Mucosa of rectum (tissue), 2 donors: Measurements from ENCODE around the gene PCYOX1L.
A peak's percentile ranks its signal among the peaks of the same experiment; 100 is the strongest.

Experiments used
- H3K27ac ChIP-seq, 2 donors: one replicate each; pipeline ENCODE4 v1.7.0; 2013; ENCODE audit warnings: inconsistent platforms in 2 of 2, low read depth in 2 of 2, low read length in 2 of 2
- H3K27me3 ChIP-seq, 2 donors: one replicate each; pipeline ENCODE4 v1.7.0; 2013; ENCODE audit warnings: low read length in 2 of 2; ENCODE audit not compliant: control insufficient read depth in 2 of 2, insufficient read depth in 2 of 2
- H3K36me3 ChIP-seq, 2 donors: one replicate each; pipeline ENCODE4 v1.7.0; 2013; ENCODE audit warnings: low read length in 2 of 2; ENCODE audit not compliant: control insufficient read depth in 2 of 2, insufficient read depth in 2 of 2
- H3K4me1 ChIP-seq, 2 donors: one replicate each; pipeline ENCODE4 v1.7.0; 2013; ENCODE audit warnings: low read length in 2 of 2, mild to moderate bottlenecking in 1 of 2; ENCODE audit not compliant: control insufficient read depth in 2 of 2, insufficient read depth in 2 of 2
- H3K4me3 ChIP-seq, 2 donors: one replicate each; pipeline ENCODE4 v1.7.0; 2013; ENCODE audit warnings: low read length in 2 of 2
- H3K9ac ChIP-seq, 2 donors: one replicate each; pipeline ENCODE4 v1.7.0; 2013; ENCODE audit warnings: low read length in 2 of 2, low read depth in 1 of 2, mild to moderate bottlenecking in 1 of 2
- H3K9me3 ChIP-seq, 2 donors: one replicate each; pipeline ENCODE4 v1.7.0; 2013; ENCODE audit warnings: low read length in 2 of 2; ENCODE audit not compliant: control insufficient read depth in 2 of 2
- donor health status: healthy.
- donor health status: Normal muscosa, but diverticular disease.

The PCYOX1L gene

GRCh38 chr5:149376104-149376503 lies 18.3 kb downstream of the PCYOX1L start:
- no peak overlapping the region for H3K4me3 ChIP-seq
- H3K27me3 ChIP-seq = no peaks in the 10 kb centered on the region
- H3K27ac ChIP-seq = no peak overlapping the region
- H3K36me3 ChIP-seq = no peaks in the 10 kb centered on the region
- no peak overlapping the region for H3K9ac ChIP-seq
- H3K4me1 ChIP-seq = no peaks in the 10 kb centered on the region
- no peaks in the 10 kb centered on the region for H3K9me3 ChIP-seq

GRCh38 chr5:149376711-149377447 lies 19.0 kb downstream of the PCYOX1L start:
- Histone ChIP-seq H3K27ac (no peak overlapping the region), H3K36me3 (no peaks in the 10 kb centered on the region)

DNA sequence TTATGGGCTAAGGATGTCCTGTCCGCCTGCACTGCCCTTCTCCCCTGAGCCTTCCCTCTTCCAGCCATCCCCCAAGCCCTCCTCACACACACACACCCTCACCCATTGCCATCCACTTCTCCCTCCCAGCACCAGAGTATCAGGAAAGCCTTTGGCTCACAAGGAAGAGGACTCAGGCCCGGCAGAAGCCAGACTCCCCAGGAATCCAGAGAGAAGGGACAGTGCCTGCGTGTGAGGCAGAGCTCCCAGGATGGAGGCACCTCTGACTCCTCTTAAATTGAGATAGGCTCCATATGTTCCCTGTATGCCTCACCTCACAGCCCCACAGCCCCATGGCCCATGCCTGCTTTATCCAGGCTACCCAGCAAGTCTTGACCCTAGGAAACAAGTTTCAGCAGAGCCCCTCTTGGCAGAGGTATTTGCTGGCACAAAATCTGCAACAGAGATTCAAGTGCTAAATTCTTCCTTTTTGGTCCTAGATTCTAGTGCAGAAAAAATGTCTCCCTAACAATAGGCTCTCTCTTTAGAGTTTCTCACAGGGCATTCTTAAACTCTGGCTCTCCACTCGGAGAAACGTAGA lies 20.5 kb downstream of the PCYOX1L start:
- Histone ChIP-seq H3K27ac (peak overlapping the region in 1 of 2 donors; percentile 53), H3K27me3 (no peaks in the 10 kb centered on the region), H3K4me1 (no peaks in the 10 kb centered on the region), H3K4me3 (no peak overlapping the region), H3K9me3 (no peaks in the 10 kb centered on the region), H3K9ac (no peak overlapping the region), H3K36me3 (no peaks in the 10 kb centered on the region)

More at GRCh38 chr5:149376711-149377447, 19.0 kb downstream of the PCYOX1L start:
- H3K9ac ChIP-seq = no peak overlapping the region
- no peak overlapping the region for H3K4me3 ChIP-seq
- H3K9me3 ChIP-seq = no peaks in the 10 kb centered on the region
- H3K27me3 ChIP-seq = no peaks in the 10 kb centered on the region
- no peaks in the 10 kb centered on the region for H3K4me1 ChIP-seq

GRCh38 chr5:149379177-149379761 lies 21.4 kb downstream of the PCYOX1L start, which contains the start of gene IL17B:
Gene IL17B, minus strand, starts transcription at chr5:149379292. Its CDS starts 67 bp downstream, at chr5:149379225.
- Histone ChIP-seq H3K4me1 (no peaks in the 10 kb centered on the region), H3K27ac (peak within 1 kb of the TSS; percentile 53 to 59), H3K36me3 (no peaks in the 10 kb centered on the region), H3K9me3 (no peaks in the 10 kb centered on the region), H3K27me3 (no peaks in the 10 kb centered on the region), H3K4me3 (no peak within 1 kb of the TSS), H3K9ac (no peak within 1 kb of the TSS)

- H3K27me3 ChIP-seq = no peaks in the 10 kb centered on the region
- H3K27ac ChIP-seq = peak overlapping the region; percentile 53 to 59
- H3K4me3 ChIP-seq = no peak overlapping the region
- no peaks in the 10 kb centered on the region for H3K36me3 ChIP-seq
- no peak overlapping the region for H3K9ac ChIP-seq
- no peaks in the 10 kb centered on the region for H3K9me3 ChIP-seq
- H3K4me1 ChIP-seq = peaks cover 0 to 3% of the 10 kb centered on the region in 2 donors
These were observed 22.1 kb downstream of the PCYOX1L start for GRCh38 chr5:149379818-149380374.

DNA sequence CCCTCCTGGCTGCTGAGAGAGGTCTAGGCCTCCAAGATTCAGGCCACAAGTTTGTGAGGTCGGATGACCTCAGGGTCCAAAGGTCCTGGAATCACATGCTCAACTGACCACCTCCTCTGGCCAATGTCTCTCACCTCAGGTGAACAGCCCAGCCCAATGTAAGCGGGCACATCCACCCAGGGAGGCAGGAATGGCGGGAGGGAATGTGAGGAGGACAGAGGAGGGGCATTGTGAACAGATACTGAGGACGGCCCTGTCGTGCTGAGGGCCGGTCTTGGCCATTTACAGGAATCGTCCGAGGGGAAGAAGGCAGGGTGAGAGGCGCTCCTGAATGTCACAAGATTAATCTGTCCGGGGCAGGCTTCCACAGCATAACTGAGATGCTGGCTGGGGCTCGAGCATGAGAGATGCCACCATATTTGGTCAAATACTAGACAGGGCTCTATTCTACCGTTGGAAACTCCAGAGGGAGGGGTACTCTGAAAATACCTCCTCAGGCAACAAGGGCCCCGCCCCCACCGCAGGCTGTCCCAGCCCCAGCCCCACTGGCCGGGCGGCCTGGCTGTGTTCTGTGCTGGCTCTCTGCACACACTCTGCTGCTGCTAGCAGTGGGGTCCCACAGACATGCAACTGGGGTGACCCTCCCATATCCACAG lies 22.7 kb downstream of the PCYOX1L start:
- peaks cover 0 to 3% of the 10 kb centered on the region in 2 donors for H3K4me1 ChIP-seq
- H3K9ac ChIP-seq = no peak overlapping the region
- no peak overlapping the region for H3K4me3 ChIP-seq
- H3K27me3 ChIP-seq = no peaks in the 10 kb centered on the region
- H3K9me3 ChIP-seq = no peaks in the 10 kb centered on the region
- no peaks in the 10 kb centered on the region for H3K36me3 ChIP-seq
- H3K27ac ChIP-seq = peak overlapping the region; percentile 75 to 80

GRCh38 chr5:149381261-149381985 lies 23.6 kb downstream of the PCYOX1L start:
- no peaks in the 10 kb centered on the region for H3K27me3 ChIP-seq
- H3K27ac ChIP-seq = peak overlapping the region; percentile 71 to 80
- no peaks in the 10 kb centered on the region for H3K36me3 ChIP-seq
- H3K9me3 ChIP-seq = no peaks in the 10 kb centered on the region
- peaks cover 2 to 3% of the 10 kb centered on the region in 2 donors for H3K4me1 ChIP-seq
- H3K9ac ChIP-seq = peak overlapping the region; percentile 16 to 28
- H3K4me3 ChIP-seq = peak overlapping the region in 1 of 2 donors; percentile 9

DNA sequence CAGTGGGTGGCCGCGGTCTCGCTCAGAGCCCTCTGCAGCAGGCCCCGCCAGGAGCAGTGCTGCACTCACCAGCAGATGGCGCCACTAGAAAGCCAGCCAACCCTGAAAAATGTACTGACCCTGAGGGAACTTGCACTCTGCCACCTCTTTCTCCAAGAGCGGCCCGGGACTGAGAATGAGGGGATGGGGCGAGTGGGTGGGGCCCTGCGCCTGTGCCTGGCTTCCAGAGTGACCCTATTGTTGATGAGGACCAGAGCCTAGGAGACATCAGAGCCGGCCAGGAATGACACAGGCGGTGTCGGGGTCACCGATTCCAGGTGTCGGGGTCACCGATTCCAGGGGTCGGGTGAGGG lies 24.1 kb downstream of the PCYOX1L start:
- H3K4me3 ChIP-seq = peak overlapping the region in 1 of 2 donors; percentile 16
- H3K9ac ChIP-seq = peak overlapping the region; percentile 16 to 54

GRCh38 chr5:149382517-149383220 lies 24.8 kb downstream of the PCYOX1L start:
- Histone ChIP-seq H3K4me1 (peaks cover 2 to 3% of the 10 kb centered on the region in 2 donors), H3K9ac (peak overlapping the region; percentile 18 to 54), H3K4me3 (peak overlapping the region in 1 of 2 donors; percentile 16), H3K27me3 (no peaks in the 10 kb centered on the region), H3K9me3 (no peaks in the 10 kb centered on the region), H3K36me3 (no peaks in the 10 kb centered on the region), H3K27ac (peak overlapping the region; percentile 71 to 80)

More for the DNA sequence above, 24.1 kb downstream of the PCYOX1L start:
- Histone ChIP-seq H3K27ac (peak overlapping the region; percentile 71 to 80), H3K4me1 (peaks cover 2 to 3% of the 10 kb centered on the region in 2 donors), H3K36me3 (no peaks in the 10 kb centered on the region), H3K9me3 (no peaks in the 10 kb centered on the region), H3K27me3 (no peaks in the 10 kb centered on the region)
